Measurements from ENCODE around the gene KLHL35. TPM values are rescaled to one million over a fixed set of nuclear protein-coding genes. Genes with fewer than 3 reads are reported as not detected.

Gene KLHL35
- total and polyA plus RNA-seq, 2 experiments from 2014 or later: 2.2 to 3.4 TPM

DNA sequence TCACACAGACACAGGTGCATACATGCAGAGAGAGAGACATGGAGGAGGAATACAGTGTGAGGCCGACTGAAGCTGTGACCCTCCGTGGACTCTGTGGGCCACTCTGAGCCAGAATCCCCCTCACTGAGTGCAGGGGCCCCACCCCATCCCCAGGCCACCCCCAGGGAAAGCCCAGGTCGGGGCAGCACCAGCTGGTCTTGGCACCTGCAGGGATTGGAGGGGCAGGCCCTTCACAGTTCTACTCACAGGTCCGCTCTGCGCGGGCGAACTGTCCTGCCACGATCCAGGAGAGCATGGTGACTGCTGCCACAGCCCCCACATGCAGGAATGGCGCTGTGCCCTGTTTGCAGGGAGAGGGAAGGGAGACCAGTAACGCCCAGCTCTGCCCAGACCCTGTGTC, 16.3 kb upstream of the KLHL35 start:
- DNase-seq (ENCODE audit: low read depth in 1 of 2, low spot score in 1 of 2): no peak
- TF ChIP-seq, protein P1, sequence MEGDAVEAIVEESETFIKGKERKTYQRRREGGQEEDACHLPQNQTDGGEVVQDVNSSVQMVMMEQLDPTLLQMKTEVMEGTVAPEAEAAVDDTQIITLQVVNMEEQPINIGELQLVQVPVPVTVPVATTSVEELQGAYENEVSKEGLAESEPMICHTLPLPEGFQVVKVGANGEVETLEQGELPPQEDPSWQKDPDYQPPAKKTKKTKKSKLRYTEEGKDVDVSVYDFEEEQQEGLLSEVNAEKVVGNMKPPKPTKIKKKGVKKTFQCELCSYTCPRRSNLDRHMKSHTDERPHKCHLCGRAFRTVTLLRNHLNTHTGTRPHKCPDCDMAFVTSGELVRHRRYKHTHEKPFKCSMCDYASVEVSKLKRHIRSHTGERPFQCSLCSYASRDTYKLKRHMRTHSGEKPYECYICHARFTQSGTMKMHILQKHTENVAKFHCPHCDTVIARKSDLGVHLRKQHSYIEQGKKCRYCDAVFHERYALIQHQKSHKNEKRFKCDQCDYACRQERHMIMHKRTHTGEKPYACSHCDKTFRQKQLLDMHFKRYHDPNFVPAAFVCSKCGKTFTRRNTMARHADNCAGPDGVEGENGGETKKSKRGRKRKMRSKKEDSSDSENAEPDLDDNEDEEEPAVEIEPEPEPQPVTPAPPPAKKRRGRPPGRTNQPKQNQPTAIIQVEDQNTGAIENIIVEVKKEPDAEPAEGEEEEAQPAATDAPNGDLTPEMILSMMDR (IDR thresholded peaks at IDR 0.05; ENCODE audit: low read depth, low read length): no peak

DNA sequence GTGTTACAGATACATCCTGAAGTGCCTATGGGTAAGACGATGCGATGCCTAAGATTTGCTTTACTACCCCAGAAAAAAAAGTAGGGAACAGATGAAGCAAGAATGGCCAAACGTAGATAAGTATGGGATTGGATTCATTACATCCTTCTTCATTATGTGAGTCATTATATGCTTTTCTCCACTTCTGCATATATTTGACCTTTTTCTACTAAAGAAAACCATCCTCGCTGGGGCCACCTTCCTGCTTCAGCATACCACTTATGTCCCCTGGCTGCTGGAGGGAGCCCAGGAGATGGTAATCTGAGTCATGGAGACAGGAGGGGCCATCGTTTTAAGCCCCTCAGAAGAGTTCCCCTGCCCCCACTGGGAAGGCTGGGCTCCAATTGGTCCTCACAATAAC, 14.4 kb upstream of the KLHL35 start:
- DNase-seq (ENCODE audit: low read depth in 1 of 2, low spot score in 1 of 2): no peak
- no peak overlapping the region for H3K4me3 ChIP-seq
- H3K27ac ChIP-seq: no peak overlapping the region
- peaks cover 11% of the 10 kb centered on the region for H3K27me3 ChIP-seq
- TF ChIP-seq, protein P1 (IDR thresholded peaks at IDR 0.05; ENCODE audit: low read depth, low read length): no peak
- no peaks in the 10 kb centered on the region for H3K36me3 ChIP-seq
- no peaks in the 10 kb centered on the region for H3K9me3 ChIP-seq (ENCODE audit: low read depth)
- no peaks in the 10 kb centered on the region for H3K4me1 ChIP-seq (ENCODE audit: low read depth)

More for the DNA sequence above, 16.3 kb upstream of the KLHL35 start:
- Histone ChIP-seq H3K27ac (no peak overlapping the region), H3K4me3 (no peak overlapping the region), H3K27me3 (peaks cover 11% of the 10 kb centered on the region), H3K4me1 (ENCODE audit: low read depth) (no peaks in the 10 kb centered on the region), H3K9me3 (ENCODE audit: low read depth) (no peaks in the 10 kb centered on the region), H3K36me3 (no peaks in the 10 kb centered on the region)

DNA sequence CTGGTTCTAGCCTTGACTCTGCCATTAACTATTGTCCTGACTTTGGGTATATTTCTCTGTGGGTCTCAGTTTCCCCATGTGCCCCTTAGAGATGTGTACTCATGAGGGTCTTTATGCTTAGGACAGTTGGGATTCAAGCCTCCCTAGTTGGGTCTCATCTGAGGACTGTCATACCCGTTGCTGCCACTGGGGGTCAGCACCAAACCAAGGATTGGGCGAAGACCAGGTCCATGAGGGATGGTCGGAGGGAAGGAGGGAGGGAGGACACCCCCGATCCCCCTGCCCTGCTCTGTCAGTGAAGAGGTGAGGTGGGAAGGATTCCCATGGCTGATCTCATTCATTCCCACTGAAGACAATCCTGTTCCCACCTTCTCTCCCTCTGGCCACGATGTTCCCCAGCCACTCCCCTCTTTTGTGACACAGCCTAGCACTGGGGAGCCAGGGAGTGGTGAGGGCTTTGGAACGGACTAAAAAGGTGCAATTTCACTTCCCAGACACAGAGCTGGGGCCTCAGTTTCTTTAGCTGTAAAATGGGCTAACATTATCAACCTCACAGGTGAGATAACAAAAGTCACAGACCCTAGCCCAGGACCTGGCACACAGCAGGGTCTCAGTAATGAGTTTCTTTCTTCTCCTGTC, 12.4 kb upstream of the KLHL35 start:
- Histone ChIP-seq H3K4me3 (no peak overlapping the region), H3K27me3 (peaks cover under 1% of the 10 kb centered on the region), H3K4me1 (ENCODE audit: low read depth) (no peaks in the 10 kb centered on the region), H3K36me3 (no peaks in the 10 kb centered on the region), H3K27ac (no peak overlapping the region), H3K9me3 (ENCODE audit: low read depth) (no peaks in the 10 kb centered on the region)
- DNase-seq (ENCODE audit: low read depth in 1 of 2, low spot score in 1 of 2): peak; percentile 56 to 74
- TF ChIP-seq, protein P1 (IDR thresholded peaks at IDR 0.05; ENCODE audit: low read depth, low read length): peak; percentile 95

- TF ChIP-seq, protein P1 (IDR thresholded peaks at IDR 0.05; ENCODE audit: low read depth, low read length): no peak
- no peaks in the 10 kb centered on the region for H3K36me3 ChIP-seq
- no peak overlapping the region for H3K27ac ChIP-seq
- no peak for DNase-seq (ENCODE audit: low read depth in 1 of 2, low spot score in 1 of 2)
- H3K9me3 ChIP-seq (ENCODE audit: low read depth): no peaks in the 10 kb centered on the region
- no peaks in the 10 kb centered on the region for H3K27me3 ChIP-seq
- no peak overlapping the region for H3K4me3 ChIP-seq
- no peaks in the 10 kb centered on the region for H3K4me1 ChIP-seq (ENCODE audit: low read depth)
These were observed 10.0 kb upstream of the KLHL35 start for GRCh38 chr11:75443043-75443442.

DNA sequence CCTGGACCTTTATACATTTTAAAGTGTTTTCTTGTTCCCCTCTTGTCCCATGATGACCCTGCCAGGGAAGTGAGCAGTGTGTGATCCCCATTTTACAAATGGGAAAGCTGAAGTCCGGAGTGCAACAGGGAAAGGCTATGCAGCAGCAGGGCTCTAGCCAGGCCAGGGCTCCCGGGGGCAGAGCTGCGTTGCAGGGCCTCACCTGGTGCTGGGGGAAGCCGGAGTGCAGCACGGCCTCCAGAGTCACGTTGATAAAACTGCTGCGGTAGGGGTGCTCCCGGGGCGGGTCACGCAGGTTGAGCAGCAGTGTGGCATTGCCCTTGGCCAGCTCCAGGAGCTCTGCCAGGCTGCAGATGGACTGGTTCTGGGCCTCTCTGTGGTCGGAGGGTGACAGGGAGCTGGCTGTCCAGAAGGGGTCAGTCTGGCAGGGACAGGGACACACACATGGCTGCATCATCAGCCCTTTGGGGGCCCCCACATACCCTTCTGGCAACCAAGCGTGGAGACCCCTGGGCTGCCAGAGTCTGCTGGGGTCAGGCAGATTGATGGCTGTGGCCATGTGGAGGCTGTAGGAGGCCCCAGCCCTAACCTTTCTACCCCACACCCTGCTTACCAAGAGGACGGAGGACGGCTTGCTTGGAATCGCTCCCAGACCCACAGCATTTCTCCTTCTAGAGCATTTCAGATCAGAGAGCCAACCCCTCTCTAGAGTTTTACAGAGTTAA, 9.3 kb upstream of the KLHL35 start:
- H3K4me1 ChIP-seq (ENCODE audit: low read depth): no peaks in the 10 kb centered on the region

More for the DNA sequence above, 9.3 kb upstream of the KLHL35 start:
- H3K4me3 ChIP-seq: no peak overlapping the region
- H3K27ac ChIP-seq: no peak overlapping the region
- H3K27me3 ChIP-seq: no peaks in the 10 kb centered on the region
- DNase-seq (ENCODE audit: low read depth in 1 of 2, low spot score in 1 of 2): no peak
- TF ChIP-seq, protein P1 (IDR thresholded peaks at IDR 0.05; ENCODE audit: low read depth, low read length): no peak
- H3K36me3 ChIP-seq: no peaks in the 10 kb centered on the region
- H3K9me3 ChIP-seq (ENCODE audit: low read depth): no peaks in the 10 kb centered on the region
